ENCODE data around the gene GGACT. TPM values are rescaled to one million over a fixed set of nuclear protein-coding genes. Genes with fewer than 3 reads are reported as not detected.

Gene GGACT
- total RNA-seq, 1 donor: 3.8 TPM

- DNase-seq (ENCODE audit: low read depth in 2 of 3, low spot score in 2 of 3): no peak
Measured at GRCh38 chr13:100490692-100491091, 97.9 kb downstream of the GGACT start.

- no peak for DNase-seq (ENCODE audit: low read depth in 2 of 3, low spot score in 2 of 3)
Measured at GRCh38 chr13:100485265-100485664, 103.3 kb downstream of the GGACT start.

- DNase-seq (ENCODE audit: low read depth in 2 of 3, low spot score in 2 of 3): no peak
Measured at GRCh38 chr13:100484702-100485101, 103.9 kb downstream of the GGACT start.

- no peak for DNase-seq (ENCODE audit: low read depth in 2 of 3, low spot score in 2 of 3)
Measured at GRCh38 chr13:100483841-100484381, 104.7 kb downstream of the GGACT start.

- no peak for DNase-seq (ENCODE audit: low read depth in 2 of 3, low spot score in 2 of 3)
Measured at GRCh38 chr13:100483139-100483538, 105.5 kb downstream of the GGACT start.

GRCh38 chr13:100480676-100481075 lies 107.9 kb downstream of the GGACT start:
- DNase-seq (ENCODE audit: low read depth in 2 of 3, low spot score in 2 of 3): no peak

Other genes with a start within 250 kb of the GGACT start
- 28.8 TPM for gene TMTC4, start 86.0 kb upstream of the GGACT start, total RNA-seq